Hepatocyte (in vitro differentiated cells): ENCODE data around the gene CLDN6. TPM values are rescaled to one million over a fixed set of nuclear protein-coding genes. Genes with fewer than 3 reads are reported as not detected.

Source experiments
- DNase-seq: peaks from one replicate; pipeline ENCODE4 v3.0.0-alpha.2; 2016; ENCODE audit warnings: low spot score
- H2AFZ ChIP-seq: fragments of 200-600 bp; sonication (generic); 2 replicates; pipeline ENCODE4 v1.6.0; 2016; ENCODE audit warnings: antibody characterized with exemption, mild to moderate bottlenecking
- H3K27ac ChIP-seq: fragments of 200-600 bp; sonication (generic); 2 replicates; pipeline ENCODE4 v1.5.1; 2016; ENCODE audit warnings: mild to moderate bottlenecking
- H3K27me3 ChIP-seq: fragments of 200-600 bp; sonication (generic); 2 replicates; pipeline ENCODE4 v1.6.1; 2016
- H3K36me3 ChIP-seq: fragments of 200-600 bp; sonication (generic); replicated peaks from 2 replicates; pipeline ENCODE4 v1.5.1; 2016; ENCODE audit warnings: low read depth; ENCODE audit not compliant: insufficient read depth
- H3K4me1 ChIP-seq: fragments of 200-600 bp; sonication (generic); 2 replicates; pipeline ENCODE4 v1.5.1; 2016; ENCODE audit warnings: mild to moderate bottlenecking, moderate library complexity; ENCODE audit not compliant: insufficient read depth
- H3K4me2 ChIP-seq: fragments of 200-600 bp; sonication (generic); 2 replicates; pipeline ENCODE4 v1.6.0; 2016
- H3K4me3 ChIP-seq: fragments of 200-600 bp; sonication (generic); 2 replicates; pipeline ENCODE4 v1.5.1; 2016; ENCODE audit warnings: mild to moderate bottlenecking
- H3K79me2 ChIP-seq: fragments of 200-600 bp; sonication (generic); 2 replicates; pipeline ENCODE4 v1.6.0; 2017; ENCODE audit warnings: mild to moderate bottlenecking
- H3K9me2 ChIP-seq: fragments of 200-600 bp; sonication (generic); replicated peaks from 2 replicates; pipeline ENCODE4 v1.6.0; 2017; ENCODE audit warnings: mild to moderate bottlenecking; ENCODE audit not compliant: insufficient read depth
- H3K9me3 ChIP-seq: fragments of 200-600 bp; sonication (generic); 2 replicates; pipeline ENCODE4 v1.5.1; 2016; ENCODE audit warnings: low read depth, mild to moderate bottlenecking
- H4K20me1 ChIP-seq: fragments of 200-600 bp; sonication (generic); 2 replicates; pipeline ENCODE4 v1.6.0; 2016; ENCODE audit warnings: mild to moderate bottlenecking; ENCODE audit not compliant: insufficient read depth, poor library complexity, severe bottlenecking
- CTCF ChIP-seq: fragments of 200-600 bp; sonication (generic); IDR thresholded peaks from 2 replicates; pipeline ENCODE4 v1.5.1; 2016; ENCODE audit warnings: antibody characterized with exemption, mild to moderate bottlenecking; ENCODE audit not compliant: poor library complexity
- EZH2 ChIP-seq: fragments of 200-600 bp; sonication (generic); IDR thresholded peaks from 2 replicates; pipeline ENCODE4 v1.6.1; 2016; ENCODE audit warnings: antibody characterized with exemption, mild to moderate bottlenecking, borderline replicate concordance
- EZH2phosphoT487 ChIP-seq: fragments of 200-600 bp; sonication (generic); IDR thresholded peaks from one replicate; pipeline ENCODE4 v1.6.1; 2018; ENCODE audit warnings: antibody characterized with exemption, mild to moderate bottlenecking, low read depth, moderate library complexity; ENCODE audit not compliant: unreplicated experiment, severe bottlenecking
- WGBS: methylation state at CpG from one replicate; pipeline ENCODE4 v1.1.6; 2016; ENCODE audit warnings: low lambda C conversion rate; ENCODE audit errors: missing lambda C conversion rate; 5-methylcytosine and 5-hydroxymethylcytosine counted together
- polyA plus RNA-seq: library from polyadenylated mRNA; unstranded; fragments of >200 nt; fragmentation: Nextera tagmentation; extraction: Ambion mirVana; gene quantifications from 2 replicates; pipeline ENCODE4 v1.2.1, GENCODE V29; 2016
- total RNA-seq: library from RNA; depleted of rRNA; stranded (reverse); fragments of >200 nt; gene quantifications from 2 replicates; pipeline ENCODE4 v1.2.3, GENCODE V29; 2014

The CLDN6 gene
- total and polyA plus RNA-seq, 2 experiments from 2014 or later: 258 to 568 TPM

- peaks cover 7% of the 10 kb centered on the region for H3K27me3 ChIP-seq
- DNase-seq: peak; percentile 88
- H3K4me3 ChIP-seq: no peak overlapping the region
Measured at GRCh38 chr16:3009568-3010390, 8.2 kb downstream of the CLDN6 start.

GRCh38 chr16:3008690-3009037, 9.3 kb downstream of the CLDN6 start:
- peaks cover 3% of the 10 kb centered on the region for H3K27me3 ChIP-seq
- TF ChIP-seq CTCF (no peak), EZH2 (no peak), EZH2phosphoT487 (no peak)
- DNase-seq: no peak
- no peak overlapping the region for H2AFZ ChIP-seq
- H4K20me1 ChIP-seq: no peaks in the 10 kb centered on the region
- no peaks in the 10 kb centered on the region for H3K9me3 ChIP-seq
- H3K4me2 ChIP-seq: peak overlapping the region; percentile 83
- no peak overlapping the region for H3K4me3 ChIP-seq
- peaks cover 62% of the 10 kb centered on the region for H3K4me1 ChIP-seq
- no peaks in the 10 kb centered on the region for H3K9me2 ChIP-seq
- WGBS: 34% methylated on average over 4 of the region's 4 CpGs
- H3K27ac ChIP-seq: peak overlapping the region; percentile 97
- no peaks in the 10 kb centered on the region for H3K79me2 ChIP-seq
- H3K36me3 ChIP-seq: no peaks in the 10 kb centered on the region

More at GRCh38 chr16:3009568-3010390, 8.2 kb downstream of the CLDN6 start:
- Histone ChIP-seq H3K9me3 (no peaks in the 10 kb centered on the region), H4K20me1 (no peaks in the 10 kb centered on the region), H3K4me1 (peaks cover 62% of the 10 kb centered on the region), H3K36me3 (no peaks in the 10 kb centered on the region), H3K9me2 (no peaks in the 10 kb centered on the region), H3K79me2 (no peaks in the 10 kb centered on the region), H2AFZ (no peak overlapping the region), H3K27ac (peak overlapping the region; percentile 97), H3K4me2 (peak overlapping the region; percentile 83)
- WGBS: 20% methylated on average over 21 of the region's 21 CpGs
- TF ChIP-seq CTCF (no peak), EZH2phosphoT487 (no peak), EZH2 (no peak)

GRCh38 chr16:3007957-3008689, 9.9 kb downstream of the CLDN6 start:
- H4K20me1 ChIP-seq: no peaks in the 10 kb centered on the region
- H3K79me2 ChIP-seq: no peaks in the 10 kb centered on the region
- peaks cover 2% of the 10 kb centered on the region for H3K27me3 ChIP-seq
- peaks cover 61% of the 10 kb centered on the region for H3K4me1 ChIP-seq
- no peaks in the 10 kb centered on the region for H3K36me3 ChIP-seq
- H3K9me2 ChIP-seq: no peaks in the 10 kb centered on the region
- H2AFZ ChIP-seq: no peak overlapping the region
- TF ChIP-seq EZH2phosphoT487: no peak
- TF ChIP-seq CTCF: no peak
- TF ChIP-seq EZH2: no peak
- peak overlapping the region; percentile 83 for H3K4me2 ChIP-seq
- no peaks in the 10 kb centered on the region for H3K9me3 ChIP-seq
- H3K4me3 ChIP-seq: no peak overlapping the region
- peak; percentile 76 for DNase-seq
- WGBS: 27% methylated on average over 17 of the region's 17 CpGs
- peak overlapping the region; percentile 97 for H3K27ac ChIP-seq
